SH-SY5Y (cell line): ENCODE results near the gene WDPCP.

Experiments used
- GATA2 ChIP-seq: IDR thresholded peaks from 2 replicates; pipeline ENCODE4 v1.6.1; 2011; ENCODE audit warnings: mild to moderate bottlenecking, low read depth, low read length
- GATA3 ChIP-seq: IDR thresholded peaks from 2 replicates; pipeline ENCODE4 v1.6.1; 2011; ENCODE audit warnings: low read depth, mild to moderate bottlenecking, low read length, moderate library complexity

GRCh38 chr2:63497576-63497975 is 90.7 kb downstream of the WDPCP start:
- no peak for TF ChIP-seq GATA3
- TF ChIP-seq GATA2 = no peak
